ENCODE data around the gene TBC1D22A.

TBC1D22A gene

DNA sequence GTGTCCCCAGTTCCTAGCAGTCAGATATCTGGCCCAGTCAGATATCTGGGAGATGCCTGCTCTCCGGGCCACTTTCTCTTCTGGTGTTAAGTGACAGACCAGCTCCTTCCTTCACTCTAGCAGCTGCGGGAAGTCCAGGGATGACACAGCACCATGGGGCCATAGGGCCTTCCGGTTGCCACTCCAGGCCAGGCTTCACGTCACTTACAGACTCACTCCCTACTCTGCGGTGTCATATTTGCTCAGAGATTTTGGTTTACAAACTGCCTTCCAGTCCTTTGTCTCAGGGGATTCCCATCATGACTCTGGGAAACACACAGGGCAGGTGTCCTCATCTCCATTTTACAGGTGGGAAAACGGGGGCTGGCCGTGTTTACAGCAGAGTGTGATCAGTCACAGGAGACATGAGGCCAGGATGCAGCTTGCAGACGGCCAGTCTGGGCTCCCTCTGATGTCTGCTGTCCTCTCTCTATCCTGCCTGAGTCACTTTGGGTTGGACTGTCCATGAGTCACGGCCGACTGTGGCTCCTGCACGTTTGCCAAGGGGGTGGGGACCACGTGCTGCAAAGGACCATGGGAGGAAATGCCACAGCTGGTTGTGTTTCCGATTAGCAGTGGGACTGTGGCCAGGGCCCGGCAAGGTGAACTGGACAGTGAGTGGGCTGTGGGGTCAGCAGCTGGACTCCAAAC is 8.2 kb upstream of the TBC1D22A start:
- peak; percentile 74 for DNase-seq

DNA sequence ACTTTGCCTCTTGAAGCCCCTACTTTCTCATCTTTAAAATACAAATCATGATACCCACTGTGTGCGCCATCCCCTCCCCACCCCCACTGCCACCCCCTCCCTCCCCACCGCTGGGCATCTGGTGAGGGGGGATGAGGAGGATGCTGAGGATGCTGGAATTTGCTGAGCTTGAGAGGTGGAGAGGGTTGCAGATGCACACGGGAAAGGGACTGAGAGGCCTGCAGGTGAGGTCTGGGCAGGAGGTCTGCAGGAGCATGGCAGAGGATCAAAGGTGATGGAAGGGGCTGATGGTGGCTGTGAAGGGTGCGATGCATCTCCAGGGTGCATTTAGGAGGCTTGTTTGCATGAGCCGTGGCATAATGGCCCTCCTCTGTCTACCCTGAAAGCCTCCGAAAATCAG is 7.6 kb upstream of the TBC1D22A start:
- DNase-seq: no peak

DNA sequence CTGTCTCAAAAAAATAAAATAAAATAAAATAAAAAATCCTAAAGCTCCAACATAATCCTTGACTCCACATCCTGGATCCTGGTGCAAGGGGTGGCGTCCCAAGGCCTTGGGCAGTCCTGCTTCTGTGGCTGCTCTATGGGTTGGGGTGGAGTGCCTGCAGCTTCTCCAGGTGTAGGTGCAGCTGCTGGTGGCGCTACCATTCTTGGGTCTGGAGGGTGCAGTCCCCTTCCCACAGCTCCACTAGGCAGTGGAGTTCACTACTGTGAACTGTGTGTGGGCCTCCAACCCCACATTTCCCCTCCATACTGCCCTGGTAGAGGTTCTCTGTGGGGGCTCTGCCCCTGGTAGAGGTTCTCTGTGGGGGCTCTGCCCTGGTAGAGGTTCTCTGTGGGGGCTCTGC is 6.9 kb upstream of the TBC1D22A start:
- DNase-seq: no peak

DNA sequence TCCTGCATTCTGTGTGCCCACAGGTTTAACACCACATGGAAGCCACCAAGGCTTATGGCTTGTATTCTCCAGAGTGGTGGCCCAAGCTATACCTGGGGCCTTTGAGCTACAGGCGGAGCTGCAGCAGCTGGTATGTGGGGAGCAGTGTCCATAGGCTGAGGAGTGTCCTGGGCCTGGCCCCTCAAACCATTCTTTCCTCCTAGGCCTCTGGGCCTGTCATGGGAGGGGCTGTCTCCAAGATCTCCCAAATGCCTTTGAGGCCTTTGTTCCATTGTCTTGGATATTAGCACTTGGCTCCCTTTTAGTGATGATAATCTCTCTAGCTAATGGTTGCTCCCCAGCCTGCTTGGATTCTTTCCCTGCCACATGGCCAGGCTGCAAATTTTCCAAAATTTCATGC is 6.4 kb upstream of the TBC1D22A start:
- no peak for DNase-seq

DNA sequence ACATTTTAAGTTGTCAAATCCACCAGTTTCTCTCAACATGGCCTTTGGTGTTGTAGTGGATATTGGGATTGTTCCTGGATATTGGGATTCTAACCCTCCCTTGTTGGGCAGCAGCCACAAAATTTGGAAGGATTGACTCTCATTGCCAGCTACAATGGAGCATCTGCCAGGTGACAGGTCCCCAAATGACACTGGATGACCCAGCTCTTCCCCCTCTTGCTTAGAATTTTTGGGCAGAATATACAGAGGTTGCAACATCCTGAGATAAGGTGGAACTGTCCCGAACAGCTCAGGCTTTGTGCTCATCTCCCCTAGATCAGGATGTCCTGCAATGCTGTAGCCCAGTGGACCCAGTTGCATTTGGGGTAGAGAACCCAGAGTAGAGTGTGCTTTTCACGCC is 5.3 kb upstream of the TBC1D22A start:
- DNase-seq: no peak

DNA sequence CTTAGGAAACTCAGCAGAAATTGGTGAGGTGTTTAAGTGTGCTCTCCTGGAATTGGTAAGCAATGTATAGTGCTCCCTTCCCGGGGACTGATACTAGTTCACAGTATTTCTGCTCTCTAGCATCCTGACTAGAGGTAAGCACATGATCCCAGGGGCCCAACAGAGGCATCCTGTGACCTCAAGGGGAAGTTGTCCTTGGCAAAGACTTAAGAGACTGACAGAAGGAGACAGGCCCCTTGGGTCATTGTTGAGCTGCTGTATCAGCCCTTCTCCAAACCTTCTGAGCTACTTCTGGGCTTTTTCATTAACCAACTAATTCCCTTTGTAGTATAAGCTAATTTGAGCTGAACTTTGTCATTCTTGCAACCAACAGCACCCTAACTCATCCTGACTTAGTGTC is 4.3 kb upstream of the TBC1D22A start:
- no peak for DNase-seq

DNA sequence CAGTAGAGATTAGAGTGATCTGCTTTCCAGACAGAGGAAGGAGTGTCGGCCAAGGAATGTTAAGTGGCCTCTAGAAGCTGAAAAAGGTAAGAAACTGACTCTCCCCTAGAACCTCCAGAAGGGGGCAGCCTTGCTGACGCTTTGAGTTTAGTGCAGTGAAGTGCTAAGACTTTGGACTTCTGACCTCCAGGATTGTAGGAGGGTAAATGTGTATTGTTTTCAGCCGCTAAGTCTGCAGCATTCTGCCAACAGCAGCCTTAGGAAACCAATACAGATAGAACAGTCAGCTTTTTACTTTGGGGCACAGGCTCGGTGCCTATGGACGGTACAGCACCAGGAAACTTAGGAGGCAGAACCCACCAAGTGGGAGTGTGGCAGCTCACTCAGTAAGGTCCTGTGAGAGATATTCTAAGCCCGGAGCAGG is 3.6 kb upstream of the TBC1D22A start:
- peak; percentile 61 for DNase-seq

DNA sequence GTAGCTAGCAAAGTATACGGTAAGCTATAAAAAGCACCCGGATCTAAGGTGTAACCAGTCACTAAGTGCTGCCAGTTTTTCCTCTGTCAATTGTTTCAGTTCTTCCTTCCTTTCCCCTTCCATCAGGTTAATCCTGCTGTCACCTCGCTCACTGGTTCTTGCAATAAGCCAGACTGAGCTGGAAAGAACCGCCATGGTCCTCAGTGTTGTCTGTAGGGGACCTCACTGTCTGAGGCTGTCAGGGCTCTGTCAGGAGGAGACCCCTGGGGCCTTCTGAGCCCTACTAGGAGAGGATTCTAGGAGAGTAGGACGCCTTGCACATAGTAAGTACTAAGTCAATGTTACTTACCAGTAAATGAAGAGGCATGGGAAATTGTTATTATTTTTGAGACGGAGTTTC is 1.4 kb upstream of the TBC1D22A start:
- DNase-seq: no peak

DNA sequence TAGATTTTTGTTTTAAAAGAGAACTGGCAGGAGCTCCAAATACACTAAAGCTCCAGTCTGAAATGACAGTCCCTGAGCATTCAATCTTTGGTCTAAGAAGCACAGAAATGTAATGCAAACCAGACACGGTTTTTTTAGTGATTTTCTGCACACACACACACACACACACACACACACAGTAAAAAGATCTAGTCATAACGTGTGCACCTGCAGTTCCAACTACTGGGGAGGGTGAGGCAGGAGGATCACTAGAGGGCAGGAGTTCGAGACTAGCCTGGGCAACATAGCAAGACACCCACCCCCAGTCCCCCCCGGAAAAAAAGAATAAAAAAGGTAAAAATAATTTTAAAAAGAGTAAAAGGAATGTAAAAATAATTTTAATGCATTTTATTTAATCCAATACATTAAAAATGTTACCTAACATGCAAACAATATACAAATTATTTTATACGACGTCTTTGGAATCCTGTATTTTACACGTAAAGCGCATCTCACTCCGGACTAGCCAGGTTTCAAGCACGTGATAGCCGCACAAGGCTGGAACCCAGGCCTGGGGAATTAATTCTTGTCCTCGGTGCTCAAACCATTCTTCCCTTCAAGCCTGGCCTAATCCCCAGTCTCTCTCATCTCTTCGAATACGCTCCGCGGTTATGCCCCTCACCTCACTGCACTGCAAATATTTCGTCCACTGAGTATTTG is 762 bp upstream of the TBC1D22A start:
- DNase-seq: peak; percentile 15

DNA sequence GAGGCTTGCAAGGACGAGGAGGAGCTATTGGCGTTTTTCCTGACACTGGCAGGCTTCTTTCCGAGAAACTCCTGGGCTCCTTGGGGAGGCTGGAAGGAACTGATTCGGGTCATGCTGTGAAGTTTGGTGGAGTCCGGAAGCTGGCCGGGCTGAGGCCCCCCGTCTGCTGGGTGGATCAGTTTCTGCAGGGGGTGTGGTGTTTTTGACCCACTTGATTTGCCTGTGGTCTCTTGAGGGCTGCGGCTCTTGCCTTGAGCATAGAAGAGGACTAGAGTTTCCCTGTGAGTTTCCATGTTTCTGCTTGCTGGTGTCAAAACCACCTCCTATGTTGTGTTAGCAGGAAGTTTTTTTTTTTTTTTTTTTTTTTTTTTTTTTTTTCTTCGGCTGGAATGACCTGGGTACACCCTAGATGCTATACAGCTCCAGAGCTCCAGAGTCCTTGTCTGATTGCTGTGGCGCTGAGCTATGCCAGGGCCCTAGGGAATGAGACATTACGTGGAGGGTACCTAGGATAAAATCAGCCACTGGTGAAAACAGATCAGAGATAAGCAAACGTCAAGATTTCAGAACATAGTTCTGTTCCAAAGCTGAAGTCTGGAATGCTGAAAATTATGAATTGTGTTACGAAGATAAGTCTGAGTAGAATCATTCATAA is 728 bp downstream of the TBC1D22A start:
- no peak for DNase-seq

DNA sequence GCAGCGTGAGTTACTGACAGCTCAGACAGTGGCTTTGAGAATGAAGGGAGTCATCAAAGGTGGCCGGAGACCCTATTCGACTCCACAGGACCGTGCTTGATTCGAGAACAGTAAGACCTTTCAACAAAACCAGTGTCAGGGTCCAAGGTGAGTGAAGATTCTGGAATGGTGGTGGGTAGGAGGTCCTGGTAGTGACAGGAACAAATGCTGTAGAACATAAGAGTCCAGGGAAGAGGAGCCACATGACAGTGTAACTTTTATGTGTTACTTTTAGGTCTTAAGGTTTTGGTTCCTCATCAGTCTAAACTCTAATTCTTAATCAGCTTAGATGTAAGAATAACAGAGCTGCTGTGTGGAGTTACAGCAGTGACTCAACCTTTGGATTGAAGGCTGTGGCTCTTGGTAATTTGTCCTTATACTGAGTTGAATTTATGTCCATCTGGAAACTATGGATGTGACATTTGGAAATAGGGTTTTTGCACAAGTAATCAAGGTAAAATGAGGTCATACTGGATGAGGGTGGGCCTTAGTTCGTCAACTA is 1.8 kb downstream of the TBC1D22A start:
- DNase-seq: no peak

DNA sequence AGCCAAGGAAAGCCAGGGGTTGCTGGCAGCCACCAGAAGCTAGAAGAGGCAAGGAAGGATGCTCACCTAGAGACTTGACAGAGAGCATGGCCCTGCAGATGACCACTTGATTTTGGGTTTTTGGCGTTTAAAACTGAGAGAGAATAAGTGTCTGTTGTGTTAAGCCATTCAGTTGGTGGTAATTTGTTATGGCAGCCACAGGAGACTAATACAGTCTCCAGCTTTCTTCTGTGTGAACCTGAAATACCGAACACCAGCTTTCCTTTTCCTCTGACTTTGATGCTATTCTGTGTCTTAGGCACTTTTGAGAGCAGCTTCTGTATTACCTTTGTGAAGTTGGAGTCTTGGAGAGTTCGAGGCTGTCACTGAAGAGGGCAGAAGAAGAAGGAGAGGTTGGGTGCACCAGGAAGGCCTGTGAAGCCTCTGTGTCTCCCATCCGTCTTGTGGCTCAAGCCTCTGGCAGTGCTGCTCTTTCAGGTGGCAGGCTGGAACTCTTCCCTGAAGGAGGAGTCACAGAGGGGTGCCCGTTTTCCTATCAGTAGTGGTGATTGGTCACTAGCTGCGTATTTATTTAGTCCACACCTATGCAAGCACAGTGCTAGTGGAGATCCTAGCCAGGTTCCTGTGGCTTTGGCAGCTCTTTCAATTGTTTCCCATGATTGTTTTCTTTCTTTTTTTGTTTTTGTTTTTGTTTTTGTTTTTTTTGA is 2.5 kb downstream of the TBC1D22A start:
- DNase-seq: no peak

DNA sequence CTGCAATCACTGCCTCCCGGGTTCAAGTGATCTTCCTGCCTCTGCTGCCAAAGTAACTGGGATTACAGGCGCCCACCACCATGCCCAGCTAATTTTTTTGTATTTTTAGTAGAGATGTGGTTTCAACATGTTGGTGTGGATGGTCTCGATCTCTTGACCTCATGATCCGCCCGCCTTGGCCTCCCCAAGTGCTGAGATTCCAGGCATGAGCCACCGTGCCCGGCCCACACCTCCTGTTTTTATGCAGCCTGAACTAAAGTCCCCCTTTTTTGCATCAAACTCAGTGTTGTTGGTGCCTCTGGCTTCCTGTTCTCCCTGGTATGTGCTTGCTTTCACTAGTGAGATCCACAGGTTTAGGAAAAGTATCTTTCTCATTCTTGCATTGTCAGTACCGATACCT is 4.2 kb downstream of the TBC1D22A start:
- DNase-seq: no peak

DNA sequence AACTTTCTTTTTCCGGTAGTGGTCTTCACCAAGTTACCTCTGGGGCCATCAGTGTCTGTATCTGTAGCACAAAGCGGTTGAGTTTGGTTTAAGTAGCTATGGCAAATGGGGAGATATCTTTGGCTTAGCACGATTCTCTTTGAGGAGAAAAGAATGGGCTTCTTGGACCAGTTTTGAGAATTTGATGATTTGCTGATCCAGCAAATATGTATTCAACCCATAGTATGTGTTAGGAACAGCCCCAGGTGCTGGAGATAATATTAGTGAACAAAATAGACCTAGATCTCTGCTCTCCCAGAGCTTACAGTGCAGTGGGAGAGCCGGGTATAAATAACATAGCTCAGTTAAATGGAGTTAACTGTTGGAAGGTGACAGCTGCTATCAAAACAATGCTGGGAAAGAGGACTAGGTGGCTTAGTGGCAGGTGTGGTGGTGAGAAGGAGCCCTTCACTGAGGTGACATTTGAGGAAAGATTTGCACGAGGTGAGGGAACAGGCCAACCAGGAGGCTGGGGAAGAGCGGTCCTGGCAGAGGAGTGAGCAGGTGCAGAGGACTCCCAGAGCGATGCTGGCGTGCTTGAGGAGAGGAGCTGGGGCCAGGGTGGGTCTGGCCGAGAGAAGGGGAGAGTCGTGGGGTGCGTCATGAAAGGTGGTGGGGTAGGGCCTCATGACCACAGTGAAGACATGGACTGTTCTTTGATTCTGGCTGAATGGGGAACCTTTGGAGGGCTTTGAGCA is 5.0 kb downstream of the TBC1D22A start:
- no peak for DNase-seq

DNA sequence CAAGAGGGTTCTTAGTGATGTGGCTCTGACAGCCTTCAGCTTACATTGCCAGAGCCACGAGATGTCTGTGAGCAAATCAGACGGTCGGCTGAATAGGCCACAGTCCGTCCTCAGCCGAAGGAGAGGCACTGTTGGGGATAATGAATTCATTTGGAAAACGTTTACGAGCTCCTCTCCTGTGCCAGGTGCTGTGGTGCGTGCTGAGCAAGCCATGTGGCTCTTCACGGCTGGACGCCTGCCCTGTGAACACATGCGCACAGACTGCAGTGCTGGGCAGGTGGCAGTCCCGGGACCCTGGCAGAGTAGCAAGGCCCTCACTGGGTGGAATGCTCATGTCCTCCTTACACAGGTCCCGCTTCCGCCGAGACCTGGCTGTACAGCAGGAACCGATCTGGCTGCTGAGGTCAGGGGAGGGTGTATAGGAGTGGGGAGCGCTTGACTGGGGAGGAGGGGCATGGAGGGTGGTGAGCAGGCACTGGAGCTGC is 6.8 kb downstream of the TBC1D22A start:
- DNase-seq: no peak

DNA sequence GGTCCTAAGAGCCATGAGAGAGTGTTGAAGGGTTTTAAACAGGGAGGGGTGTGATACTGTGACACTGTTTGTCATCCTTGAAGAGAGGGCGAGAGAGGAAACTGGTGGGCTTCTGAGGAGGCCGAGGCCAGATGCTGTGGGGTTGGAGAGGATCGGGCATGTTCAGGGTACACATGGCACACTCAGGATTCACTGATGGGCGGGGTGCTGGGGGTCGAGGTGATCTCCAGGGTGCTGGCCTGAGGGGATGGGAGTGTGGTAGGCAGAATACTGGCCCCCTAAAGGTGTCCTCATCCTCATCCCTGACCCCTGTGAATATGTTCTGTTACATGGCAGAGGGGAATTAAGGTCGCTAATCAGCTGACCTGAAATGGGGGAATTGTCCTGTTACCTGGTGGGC is 7.3 kb downstream of the TBC1D22A start:
- DNase-seq: no peak

DNA sequence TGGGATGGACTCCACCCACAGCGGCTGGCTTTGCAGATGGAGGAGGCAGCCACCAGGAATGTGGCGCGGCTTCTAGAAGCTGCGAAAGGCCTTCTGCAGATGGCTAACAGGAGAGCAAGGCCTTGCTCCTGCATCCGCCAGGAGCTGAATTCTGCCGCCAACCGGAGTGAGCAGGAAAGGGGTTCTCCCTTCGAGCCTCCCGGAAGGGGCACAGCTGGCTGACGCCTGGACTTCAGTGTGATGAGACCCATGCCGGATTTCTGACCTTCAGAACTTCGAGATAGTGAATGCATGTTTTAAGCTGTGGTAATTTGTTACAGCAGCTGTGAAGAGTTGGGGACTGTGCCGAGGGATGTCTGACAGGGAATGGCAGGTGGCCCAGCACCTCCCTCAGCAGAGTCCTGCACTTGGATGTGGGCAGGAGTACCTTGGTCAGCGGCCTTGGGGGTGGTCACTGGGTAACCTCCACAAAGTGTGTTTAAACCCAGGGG is 7.7 kb downstream of the TBC1D22A start:
- no peak for DNase-seq

DNA sequence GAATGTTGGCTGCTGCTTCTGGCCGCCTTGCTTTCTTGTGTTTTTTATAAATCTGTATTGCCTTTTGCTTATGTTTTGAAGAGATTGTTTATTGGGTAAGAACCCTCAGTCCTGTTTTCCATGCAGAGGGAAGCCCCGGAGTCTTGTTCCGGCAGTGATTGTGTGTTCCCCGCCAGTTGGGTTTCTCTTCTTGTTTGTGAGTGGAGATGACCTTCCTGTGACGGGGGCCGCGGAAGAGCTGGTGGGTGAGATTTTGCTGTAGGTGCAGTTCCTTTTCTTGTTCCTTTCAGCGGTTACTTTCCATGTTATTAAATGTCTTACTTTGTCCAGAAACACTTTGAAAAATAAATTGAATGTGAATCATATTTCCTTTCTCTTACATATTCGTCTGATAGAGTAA is 8.3 kb downstream of the TBC1D22A start:
- DNase-seq: no peak

DNA sequence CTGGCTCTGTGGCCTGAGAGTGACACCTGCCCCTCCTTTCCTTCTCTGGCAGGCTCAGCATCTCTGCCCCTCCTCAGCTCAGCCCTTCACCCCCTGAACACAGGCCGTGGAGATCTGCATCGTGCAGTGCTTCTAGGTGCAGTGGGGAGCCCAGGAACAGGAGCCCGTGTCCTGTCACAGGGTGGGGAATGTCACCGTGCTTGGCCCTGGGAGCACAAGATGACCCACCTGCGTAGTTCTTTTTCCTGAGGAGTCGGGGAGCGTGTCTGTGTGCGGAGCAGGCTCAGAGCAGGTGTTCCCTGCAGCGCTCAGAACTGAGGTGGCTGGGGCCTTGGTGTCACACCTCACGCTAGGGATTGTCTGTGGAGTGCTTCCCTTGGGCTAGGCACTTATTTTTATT is 10.6 kb downstream of the TBC1D22A start:
- no peak for DNase-seq

DNA sequence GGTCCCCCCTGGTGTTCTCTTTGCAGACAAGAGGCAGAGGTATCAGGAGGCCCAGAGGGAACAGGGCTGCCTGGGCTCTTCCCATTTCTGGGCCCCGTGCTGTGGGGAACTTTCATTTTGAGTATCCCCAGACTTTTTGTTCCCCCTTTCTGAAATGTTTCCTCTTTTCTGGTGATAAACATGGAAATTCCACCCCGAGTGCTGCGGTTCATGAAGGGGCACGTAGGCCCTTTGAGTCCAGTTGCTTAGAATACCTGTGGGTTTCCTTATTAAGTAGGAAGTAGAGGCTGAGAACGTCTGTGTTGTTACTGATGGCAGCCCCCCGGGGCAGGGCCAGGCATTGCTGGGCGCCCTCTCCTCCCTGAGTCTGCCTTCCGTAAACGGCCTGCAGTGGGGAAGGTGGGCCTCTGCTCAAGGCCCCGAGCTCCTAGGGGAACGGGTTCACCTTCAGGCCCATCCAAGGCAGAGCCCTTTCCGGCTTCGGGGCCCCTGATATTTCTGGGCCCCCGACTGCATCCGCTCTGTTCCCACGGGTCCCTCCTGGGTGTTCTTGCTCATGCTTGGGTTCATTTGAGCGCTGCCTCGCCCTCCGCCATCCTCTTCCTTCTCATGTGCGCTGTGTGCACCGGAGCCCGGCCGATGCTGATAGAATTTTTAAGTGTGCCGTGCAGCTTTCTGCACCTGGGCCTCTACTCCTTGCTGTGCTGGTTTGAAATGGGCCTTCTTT is 12.0 kb downstream of the TBC1D22A start:
- no peak for DNase-seq

DNA sequence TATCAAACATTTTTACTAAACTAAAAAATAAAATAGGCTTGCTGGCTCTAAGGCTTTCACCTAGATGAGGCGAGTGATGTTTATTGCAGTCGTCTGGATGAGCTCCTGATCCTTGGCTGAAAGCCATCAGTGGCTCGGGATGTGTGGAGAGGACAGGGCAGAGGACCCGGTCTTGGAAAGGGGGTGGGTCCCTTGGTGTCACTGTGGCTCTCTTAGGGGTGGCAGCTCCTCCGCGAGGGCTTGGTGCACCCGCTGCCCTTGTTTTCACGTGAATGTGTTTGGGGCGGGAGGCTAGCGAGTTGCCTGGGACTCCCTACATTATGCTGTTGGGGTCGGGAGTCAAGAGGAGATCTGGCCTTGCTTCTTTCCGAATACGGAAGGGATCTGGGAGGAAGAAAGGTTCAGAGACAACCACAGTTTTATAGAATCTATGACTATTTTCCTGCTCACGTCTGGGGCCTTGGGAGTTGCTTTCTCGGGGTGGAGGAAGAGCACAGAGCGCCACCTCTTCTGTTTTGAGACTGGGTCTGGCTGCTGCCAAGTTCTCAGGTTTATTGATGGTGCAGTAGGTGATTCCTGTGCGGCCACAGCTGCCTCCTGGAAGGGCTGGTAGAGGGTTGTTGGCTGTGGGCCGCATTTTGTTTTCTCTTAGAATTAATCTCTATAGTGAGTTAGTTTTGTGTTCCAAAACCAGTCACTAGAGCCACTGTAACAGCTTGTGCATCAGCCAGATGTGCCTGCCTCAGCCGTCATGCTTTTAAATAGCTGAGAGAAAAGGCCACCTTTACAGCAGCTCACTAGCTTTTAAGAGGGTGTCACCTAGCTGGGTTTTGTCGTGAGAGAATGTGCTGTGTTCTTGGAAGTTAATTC is 12.8 kb downstream of the TBC1D22A start:
- no peak for DNase-seq
